SU-DHL-6 (cell line): ENCODE results near the gene SYNC.

Source experiments
- H2AFZ ChIP-seq: fragments of 200-600 bp; sonication (generic); 2 replicates; pipeline ENCODE4 v1.6.1; 2014; ENCODE audit warnings: low read depth, mild to moderate bottlenecking, moderate library complexity, mixed read lengths, antibody characterized with exemption, low read length; ENCODE audit not compliant: severe bottlenecking
- H3F3A ChIP-seq: fragments of 200-600 bp; shearing (Covaris generic); 2 replicates; pipeline ENCODE4 v1.6.0; 2016; ENCODE audit warnings: antibody characterized with exemption, mild to moderate bottlenecking; ENCODE audit not compliant: insufficient read depth
- H3K27ac ChIP-seq: fragments of 200-600 bp; sonication (generic); 2 replicates; pipeline ENCODE4 v1.5.1; 2016; ENCODE audit warnings: low read depth, mild to moderate bottlenecking, low read length, moderate library complexity, mixed read lengths
- H3K27me3 ChIP-seq: fragments of 200-600 bp; sonication (generic), shearing (Covaris generic); 2 replicates; pipeline ENCODE4 v1.6.0; 2014; ENCODE audit warnings: mild to moderate bottlenecking, low read length
- H3K36me3 ChIP-seq: fragments of 200-600 bp; sonication (generic); 2 replicates; pipeline ENCODE4 v1.6.1; 2014; ENCODE audit warnings: mild to moderate bottlenecking, low read length, mixed read lengths
- H3K4me2 ChIP-seq: fragments of 300-600, 200-600 bp; shearing (Covaris generic), sonication (generic); 2 replicates; pipeline ENCODE4 v1.6.0; 2014; ENCODE audit warnings: low read length, low read depth, mild to moderate bottlenecking; ENCODE audit not compliant: poor library complexity, severe bottlenecking
- H3K4me3 ChIP-seq: fragments of 200-600 bp; sonication (generic); 2 replicates; pipeline ENCODE4 v1.5.1; 2014; ENCODE audit warnings: antibody characterized with exemption, low read length, mild to moderate bottlenecking, mixed read lengths; ENCODE audit not compliant: insufficient read depth, poor library complexity, severe bottlenecking
- H3K79me2 ChIP-seq: fragments of 200-600 bp; sonication (generic); 2 replicates; pipeline ENCODE4 v1.6.1; 2014; ENCODE audit warnings: mild to moderate bottlenecking, low read length, moderate library complexity; ENCODE audit not compliant: insufficient read depth
- H3K9ac ChIP-seq: fragments of 200-600 bp; sonication (generic); 2 replicates; pipeline ENCODE4 v1.7.0; 2014; ENCODE audit warnings: mild to moderate bottlenecking, low read length
- H3K9me2 ChIP-seq: fragments of 200-600 bp; sonication (generic); replicated peaks from 2 replicates; pipeline ENCODE4 v1.6.1; 2014; ENCODE audit warnings: low read length; ENCODE audit not compliant: insufficient read depth
- H3K9me3 ChIP-seq: fragments of 200-600 bp; sonication (generic); 2 replicates; pipeline ENCODE4 v1.6.1; 2014; ENCODE audit warnings: low read length, mixed read lengths; ENCODE audit not compliant: insufficient read depth
- H4K20me1 ChIP-seq: fragments of 200-600 bp; sonication (generic); 2 replicates; pipeline ENCODE4 v1.6.1; 2014; ENCODE audit warnings: low read depth, mild to moderate bottlenecking, antibody characterized with exemption, low read length, moderate library complexity, mixed read lengths
- EZH2phosphoT487 ChIP-seq: fragments of 200-600 bp; sonication (generic), shearing (Covaris generic); conservative IDR thresholded peaks from 2 replicates; pipeline ENCODE4 v1.6.1; 2018; ENCODE audit warnings: mild to moderate bottlenecking, antibody characterized with exemption, low read length, moderate library complexity, mixed read lengths
- TF ChIP-seq, protein P1 (sequence below): fragments of 200-600 bp; sonication (generic); IDR thresholded peaks from one replicate; pipeline ENCODE4 v1.5.1; 2017; ENCODE audit warnings: antibody characterized with exemption, mild to moderate bottlenecking, low read length, moderate library complexity; ENCODE audit not compliant: insufficient read depth, poor library complexity, severe bottlenecking

SYNC gene

DNA sequence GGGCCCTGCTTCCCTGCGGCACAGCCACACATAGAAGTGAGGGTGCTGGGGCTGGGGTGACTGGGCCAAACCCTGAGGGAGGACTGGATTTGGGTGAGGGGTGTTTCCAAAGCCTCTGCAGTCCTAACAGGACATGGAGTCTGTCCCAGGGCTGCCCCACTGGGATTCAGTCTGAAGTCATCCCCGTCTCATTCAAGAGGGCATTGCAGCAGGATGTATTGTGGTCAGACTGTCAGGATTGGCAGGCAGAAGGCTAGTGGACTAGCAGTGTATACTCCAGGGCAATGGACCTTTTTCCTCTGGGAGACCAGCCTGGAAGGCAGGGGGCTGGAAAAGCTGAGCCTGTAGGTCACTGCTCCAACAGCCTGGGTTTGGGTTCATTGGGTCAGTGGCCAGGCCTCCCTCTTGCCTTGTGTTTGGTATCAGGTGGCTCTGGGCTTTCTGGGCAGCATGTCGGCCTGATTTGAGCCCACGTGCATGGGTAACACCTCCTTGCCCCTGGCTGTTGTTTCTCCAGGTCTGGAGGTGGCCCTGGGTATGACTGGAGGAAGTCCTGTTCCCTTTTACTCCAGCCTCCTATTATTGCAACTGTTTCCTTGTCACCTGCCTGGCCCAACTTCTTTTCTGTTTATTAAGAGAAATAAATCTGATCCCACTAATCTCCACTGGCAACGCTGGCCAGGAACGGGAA, 41.0 kb upstream of the SYNC start:
- Histone ChIP-seq H3K4me2 (no peak overlapping the region), H3K9ac (no peak overlapping the region), H3K79me2 (no peaks in the 10 kb centered on the region), H3K27ac (no peak overlapping the region), H2AFZ (no peak overlapping the region), H3K4me3 (no peak overlapping the region), H4K20me1 (no peaks in the 10 kb centered on the region), H3K9me2 (no peaks in the 10 kb centered on the region), H3K27me3 (no peaks in the 10 kb centered on the region), H3K9me3 (no peaks in the 10 kb centered on the region), H3F3A (no peaks in the 10 kb centered on the region), H3K36me3 (no peaks in the 10 kb centered on the region)
- TF ChIP-seq EZH2phosphoT487: no peak
- TF ChIP-seq, protein P1, sequence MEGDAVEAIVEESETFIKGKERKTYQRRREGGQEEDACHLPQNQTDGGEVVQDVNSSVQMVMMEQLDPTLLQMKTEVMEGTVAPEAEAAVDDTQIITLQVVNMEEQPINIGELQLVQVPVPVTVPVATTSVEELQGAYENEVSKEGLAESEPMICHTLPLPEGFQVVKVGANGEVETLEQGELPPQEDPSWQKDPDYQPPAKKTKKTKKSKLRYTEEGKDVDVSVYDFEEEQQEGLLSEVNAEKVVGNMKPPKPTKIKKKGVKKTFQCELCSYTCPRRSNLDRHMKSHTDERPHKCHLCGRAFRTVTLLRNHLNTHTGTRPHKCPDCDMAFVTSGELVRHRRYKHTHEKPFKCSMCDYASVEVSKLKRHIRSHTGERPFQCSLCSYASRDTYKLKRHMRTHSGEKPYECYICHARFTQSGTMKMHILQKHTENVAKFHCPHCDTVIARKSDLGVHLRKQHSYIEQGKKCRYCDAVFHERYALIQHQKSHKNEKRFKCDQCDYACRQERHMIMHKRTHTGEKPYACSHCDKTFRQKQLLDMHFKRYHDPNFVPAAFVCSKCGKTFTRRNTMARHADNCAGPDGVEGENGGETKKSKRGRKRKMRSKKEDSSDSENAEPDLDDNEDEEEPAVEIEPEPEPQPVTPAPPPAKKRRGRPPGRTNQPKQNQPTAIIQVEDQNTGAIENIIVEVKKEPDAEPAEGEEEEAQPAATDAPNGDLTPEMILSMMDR: no peak

DNA sequence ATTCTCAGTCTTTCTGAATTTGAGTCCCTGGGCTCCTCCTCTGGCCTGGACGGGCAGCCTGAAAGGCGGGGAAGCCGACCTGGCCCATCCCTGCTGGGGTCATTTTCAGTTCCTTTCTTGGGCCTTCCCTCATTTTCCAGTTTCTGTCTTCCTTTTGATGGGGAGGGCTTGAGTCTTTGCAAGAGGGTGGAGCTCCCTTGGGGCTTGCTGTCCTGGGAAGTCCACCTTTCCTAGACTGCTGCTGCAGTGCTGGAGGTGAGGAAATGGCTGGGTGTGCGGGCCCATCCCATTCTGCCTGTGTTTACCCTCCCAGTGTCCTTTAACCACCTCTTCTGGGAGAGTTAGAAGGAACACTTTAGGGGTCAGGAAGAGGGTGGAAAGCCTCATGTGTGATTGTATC, 40.4 kb upstream of the SYNC start:
- Histone ChIP-seq H3K4me2 (no peak overlapping the region), H3K9me3 (no peaks in the 10 kb centered on the region), H3K79me2 (no peaks in the 10 kb centered on the region), H3K36me3 (no peaks in the 10 kb centered on the region), H3K9ac (no peak overlapping the region), H4K20me1 (no peaks in the 10 kb centered on the region), H3K4me3 (no peak overlapping the region), H2AFZ (no peak overlapping the region), H3F3A (no peaks in the 10 kb centered on the region), H3K27me3 (no peaks in the 10 kb centered on the region), H3K27ac (no peak overlapping the region), H3K9me2 (no peaks in the 10 kb centered on the region)
- no peak for TF ChIP-seq EZH2phosphoT487
- TF ChIP-seq, protein P1: no peak

DNA sequence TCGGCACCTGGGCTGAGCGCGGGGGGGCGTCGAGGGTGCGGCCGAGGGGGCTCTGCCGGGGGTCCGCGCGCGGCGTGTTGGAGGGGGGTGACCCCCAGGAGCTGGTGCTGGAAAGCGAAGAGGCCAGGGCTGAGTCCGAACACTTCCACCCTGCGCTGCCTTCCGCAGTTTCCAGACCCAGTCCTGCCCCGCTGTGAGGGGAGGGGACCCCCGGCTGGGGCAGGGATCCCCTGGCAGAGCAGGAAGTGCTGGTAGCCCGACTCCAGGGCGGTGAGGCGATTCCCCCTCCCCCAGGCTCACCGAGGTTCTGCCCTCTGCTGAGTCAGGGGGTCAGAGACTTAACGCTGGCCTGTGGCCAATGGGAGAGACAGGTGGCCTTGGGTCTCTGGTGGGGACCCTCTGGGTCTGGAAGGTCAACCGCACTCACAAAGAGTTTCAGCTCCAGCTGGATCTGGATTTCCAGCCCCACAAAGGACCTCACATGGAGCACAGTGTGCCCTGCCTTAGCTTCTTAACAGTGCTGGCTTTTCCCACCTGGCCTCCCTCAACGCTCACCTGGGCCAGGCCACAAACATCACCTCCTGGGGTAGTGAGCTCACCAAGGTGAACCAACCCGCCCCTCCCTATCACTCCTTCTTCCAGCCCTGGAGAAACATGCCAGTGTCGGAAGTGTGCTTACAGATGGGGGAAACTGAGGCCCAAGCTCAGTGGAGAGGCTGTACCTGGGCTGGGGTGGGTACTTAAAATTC, 39.8 kb upstream of the SYNC start:
- Histone ChIP-seq H3K27ac (no peak overlapping the region), H3F3A (no peaks in the 10 kb centered on the region), H3K27me3 (no peaks in the 10 kb centered on the region), H2AFZ (no peak overlapping the region), H3K9me3 (no peaks in the 10 kb centered on the region), H4K20me1 (no peaks in the 10 kb centered on the region), H3K4me3 (no peak overlapping the region), H3K79me2 (no peaks in the 10 kb centered on the region), H3K9ac (no peak overlapping the region), H3K36me3 (no peaks in the 10 kb centered on the region), H3K9me2 (no peaks in the 10 kb centered on the region), H3K4me2 (no peak overlapping the region)
- TF ChIP-seq EZH2phosphoT487: no peak
- TF ChIP-seq, protein P1: no peak
